Measurements from ENCODE around the gene FOXK1. TPM values are rescaled to one million over a fixed set of nuclear protein-coding genes. Genes with fewer than 3 reads are reported as not detected.
"Not testable (repeated sequence)": the region's sequence is repeated elsewhere in the genome, so short reads cannot be mapped to it uniquely, and the experiment has no call there.

Gene FOXK1
- total RNA-seq, 1 donor from 2014 or later: 41.7 TPM

GRCh38 chr7:4799508-4800268, 117.6 kb downstream of the FOXK1 start:
- H3K27ac Mint-ChIP-seq (ENCODE audit: unreplicated experiment): no peak overlapping the region
- peak; percentile 43 for DNase-seq
- H3K4me1 Mint-ChIP-seq (ENCODE audit: low read depth, unreplicated experiment): peaks cover 7% of the 10 kb centered on the region
- H3K9me3 Mint-ChIP-seq (ENCODE audit: unreplicated experiment): peaks cover 7% of the 10 kb centered on the region
- peaks cover 9% of the 10 kb centered on the region for H3K27me3 Mint-ChIP-seq (ENCODE audit: unreplicated experiment)
- no peak overlapping the region for H3K4me3 Mint-ChIP-seq (ENCODE audit: unreplicated experiment)
- TF ChIP-seq CTCF (IDR thresholded peaks at IDR 0.05; ENCODE audit: partially characterized antibody, unreplicated experiment): no peak
- H3K36me3 Mint-ChIP-seq (ENCODE audit: unreplicated experiment): no peaks in the 10 kb centered on the region

- peaks cover 9% of the 10 kb centered on the region for H3K27me3 Mint-ChIP-seq (ENCODE audit: unreplicated experiment)
- H3K9me3 Mint-ChIP-seq (ENCODE audit: unreplicated experiment): peaks cover 7% of the 10 kb centered on the region
- no peak overlapping the region for H3K27ac Mint-ChIP-seq (ENCODE audit: unreplicated experiment)
- no peaks in the 10 kb centered on the region for H3K36me3 Mint-ChIP-seq (ENCODE audit: unreplicated experiment)
- no peak for TF ChIP-seq CTCF (IDR thresholded peaks at IDR 0.05; ENCODE audit: partially characterized antibody, unreplicated experiment)
- H3K4me3 Mint-ChIP-seq (ENCODE audit: unreplicated experiment): no peak overlapping the region
- H3K4me1 Mint-ChIP-seq (ENCODE audit: low read depth, unreplicated experiment): peaks cover 7% of the 10 kb centered on the region
- DNase-seq: peak; percentile 13
Measured at GRCh38 chr7:4800487-4800886, 118.4 kb downstream of the FOXK1 start.

GRCh38 chr7:4800926-4801838, 119.1 kb downstream of the FOXK1 start:
- Mint-ChIP-seq H3K27ac (ENCODE audit: unreplicated experiment) (peak overlapping the region; percentile 73), H3K4me3 (ENCODE audit: unreplicated experiment) (peak overlapping the region; percentile 42), H3K27me3 (ENCODE audit: unreplicated experiment) (peaks cover 9% of the 10 kb centered on the region), H3K36me3 (ENCODE audit: unreplicated experiment) (no peaks in the 10 kb centered on the region), H3K4me1 (ENCODE audit: low read depth, unreplicated experiment) (peaks cover 7% of the 10 kb centered on the region), H3K9me3 (ENCODE audit: unreplicated experiment) (peaks cover 7% of the 10 kb centered on the region)
- peak; percentile 22 for DNase-seq
- TF ChIP-seq CTCF (IDR thresholded peaks at IDR 0.05; ENCODE audit: partially characterized antibody, unreplicated experiment): no peak

GRCh38 chr7:4801839-4802231, 119.7 kb downstream of the FOXK1 start:
- Mint-ChIP-seq H3K9me3 (ENCODE audit: unreplicated experiment) (peaks cover 7% of the 10 kb centered on the region), H3K36me3 (ENCODE audit: unreplicated experiment) (no peaks in the 10 kb centered on the region), H3K27ac (ENCODE audit: unreplicated experiment) (no peak overlapping the region), H3K4me3 (ENCODE audit: unreplicated experiment) (no peak overlapping the region), H3K27me3 (ENCODE audit: unreplicated experiment) (peaks cover 9% of the 10 kb centered on the region), H3K4me1 (ENCODE audit: low read depth, unreplicated experiment) (peaks cover 9% of the 10 kb centered on the region)
- no peak for TF ChIP-seq CTCF (IDR thresholded peaks at IDR 0.05; ENCODE audit: partially characterized antibody, unreplicated experiment)
- peak; percentile 64 for DNase-seq

- not testable (repeated sequence) for H3K27ac Mint-ChIP-seq (ENCODE audit: unreplicated experiment); H3K4me1 Mint-ChIP-seq (ENCODE audit: low read depth, unreplicated experiment); H3K9me3 Mint-ChIP-seq (ENCODE audit: unreplicated experiment); H3K27me3 Mint-ChIP-seq (ENCODE audit: unreplicated experiment); DNase-seq; H3K36me3 Mint-ChIP-seq (ENCODE audit: unreplicated experiment); H3K4me3 Mint-ChIP-seq (ENCODE audit: unreplicated experiment)
Measured at GRCh38 chr7:4802577-4802976, 120.5 kb downstream of the FOXK1 start.

Measured in glutamatergic neuron (in vitro differentiated cells).